Measurements from ENCODE around the gene TGIF2. TPM values are rescaled to one million over a fixed set of nuclear protein-coding genes. Genes with fewer than 3 reads are reported as not detected.

TGIF2 gene
- total and polyA plus RNA-seq, 9 of the 15 experiments (the other 6 are each of a cell fraction or from before 2014, with no cell fraction given) = 6.8 to 27.8 (median 15.7) TPM

DNA sequence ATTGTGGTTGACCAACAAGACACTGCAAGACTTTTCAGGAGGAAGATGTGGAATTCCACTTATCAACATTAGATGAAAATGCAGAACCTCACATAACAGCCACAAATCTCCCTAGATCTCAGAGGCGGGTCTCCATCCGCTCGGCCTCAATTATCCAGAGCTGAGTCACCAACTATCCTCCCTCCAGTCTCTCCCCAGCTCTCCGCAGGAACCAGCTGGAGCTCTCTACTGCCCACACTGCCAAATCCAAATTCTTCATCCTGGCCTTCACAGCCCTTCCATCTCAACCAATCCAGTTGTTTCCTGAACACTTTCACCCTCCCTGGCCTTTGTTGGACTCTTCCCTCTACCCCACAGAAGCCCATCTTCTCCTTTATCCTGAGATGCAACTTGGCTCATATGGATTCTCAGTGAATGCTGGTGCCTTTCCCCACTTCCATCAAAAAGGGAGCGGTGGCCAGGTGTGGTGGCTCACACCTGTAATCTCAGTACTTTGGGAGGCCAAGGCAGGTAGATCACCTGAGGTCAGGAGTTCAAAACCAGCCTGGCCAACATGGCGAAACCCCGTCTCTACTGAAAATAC lies 3.5 kb upstream of the TGIF2 start (continued):
- TF ChIP-seq, protein P1, sequence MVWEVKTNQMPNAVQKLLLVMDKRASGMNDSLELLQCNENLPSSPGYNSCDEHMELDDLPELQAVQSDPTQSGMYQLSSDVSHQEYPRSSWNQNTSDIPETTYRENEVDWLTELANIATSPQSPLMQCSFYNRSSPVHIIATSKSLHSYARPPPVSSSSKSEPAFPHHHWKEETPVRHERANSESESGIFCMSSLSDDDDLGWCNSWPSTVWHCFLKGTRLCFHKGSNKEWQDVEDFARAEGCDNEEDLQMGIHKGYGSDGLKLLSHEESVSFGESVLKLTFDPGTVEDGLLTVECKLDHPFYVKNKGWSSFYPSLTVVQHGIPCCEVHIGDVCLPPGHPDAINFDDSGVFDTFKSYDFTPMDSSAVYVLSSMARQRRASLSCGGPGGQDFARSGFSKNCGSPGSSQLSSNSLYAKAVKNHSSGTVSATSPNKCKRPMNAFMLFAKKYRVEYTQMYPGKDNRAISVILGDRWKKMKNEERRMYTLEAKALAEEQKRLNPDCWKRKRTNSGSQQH (CRISPR knock-in tag; IDR thresholded peaks at IDR 0.05) = no peak
- TF ChIP-seq TCF7 (IDR thresholded peaks at IDR 0.05; ENCODE audit: borderline replicate concordance) (no peak), ZNF695 (CRISPR knock-in tag; IDR thresholded peaks at IDR 0.05) (no peak), KAT8 (IDR thresholded peaks at IDR 0.05; ENCODE audit: low read depth) (no peak), ZKSCAN1 (IDR thresholded peaks at IDR 0.05; ENCODE audit: low read depth, low read length) (no peak), MEF2D (tag; conservative IDR thresholded peaks at IDR 0.05; ENCODE audit: low read depth) (no peak), HDAC1 (IDR thresholded peaks at IDR 0.05) (no peak), FIP1L1 (IDR thresholded peaks at IDR 0.05; ENCODE audit: low read depth, low read length, poor library complexity, severe bottlenecking) (no peak), SMARCA4 (IDR thresholded peaks at IDR 0.05) (peak; percentile 67), EZH2 (IDR thresholded peaks at IDR 0.05; ENCODE audit: borderline replicate concordance, low read depth, low read length) (no peak), MEF2A (IDR thresholded peaks at IDR 0.05; ENCODE audit: control insufficient read depth, low read depth, low read length) (no peak), ZNF143 (CRISPR knock-in tag; IDR thresholded peaks at IDR 0.05) (no peak), POLR2G (IDR thresholded peaks at IDR 0.05; ENCODE audit: low read depth, low read length) (no peak), ZNF584 (CRISPR knock-in tag; IDR thresholded peaks at IDR 0.05; ENCODE audit: low read depth) (no peak), CBFA2T3 (IDR thresholded peaks at IDR 0.05) (no peak), EP300 (IDR thresholded peaks at IDR 0.05; ENCODE audit: low read length) (no peak), ZNF253 (CRISPR knock-in tag; conservative IDR thresholded peaks at IDR 0.05) (no peak), ZNF431 (CRISPR knock-in tag; IDR thresholded peaks at IDR 0.05) (no peak)
- TF ChIP-seq, protein P2, sequence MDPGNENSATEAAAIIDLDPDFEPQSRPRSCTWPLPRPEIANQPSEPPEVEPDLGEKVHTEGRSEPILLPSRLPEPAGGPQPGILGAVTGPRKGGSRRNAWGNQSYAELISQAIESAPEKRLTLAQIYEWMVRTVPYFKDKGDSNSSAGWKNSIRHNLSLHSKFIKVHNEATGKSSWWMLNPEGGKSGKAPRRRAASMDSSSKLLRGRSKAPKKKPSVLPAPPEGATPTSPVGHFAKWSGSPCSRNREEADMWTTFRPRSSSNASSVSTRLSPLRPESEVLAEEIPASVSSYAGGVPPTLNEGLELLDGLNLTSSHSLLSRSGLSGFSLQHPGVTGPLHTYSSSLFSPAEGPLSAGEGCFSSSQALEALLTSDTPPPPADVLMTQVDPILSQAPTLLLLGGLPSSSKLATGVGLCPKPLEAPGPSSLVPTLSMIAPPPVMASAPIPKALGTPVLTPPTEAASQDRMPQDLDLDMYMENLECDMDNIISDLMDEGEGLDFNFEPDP (CRISPR knock-in tag; IDR thresholded peaks at IDR 0.05) = no peak
- TF ChIP-seq, protein P3, sequence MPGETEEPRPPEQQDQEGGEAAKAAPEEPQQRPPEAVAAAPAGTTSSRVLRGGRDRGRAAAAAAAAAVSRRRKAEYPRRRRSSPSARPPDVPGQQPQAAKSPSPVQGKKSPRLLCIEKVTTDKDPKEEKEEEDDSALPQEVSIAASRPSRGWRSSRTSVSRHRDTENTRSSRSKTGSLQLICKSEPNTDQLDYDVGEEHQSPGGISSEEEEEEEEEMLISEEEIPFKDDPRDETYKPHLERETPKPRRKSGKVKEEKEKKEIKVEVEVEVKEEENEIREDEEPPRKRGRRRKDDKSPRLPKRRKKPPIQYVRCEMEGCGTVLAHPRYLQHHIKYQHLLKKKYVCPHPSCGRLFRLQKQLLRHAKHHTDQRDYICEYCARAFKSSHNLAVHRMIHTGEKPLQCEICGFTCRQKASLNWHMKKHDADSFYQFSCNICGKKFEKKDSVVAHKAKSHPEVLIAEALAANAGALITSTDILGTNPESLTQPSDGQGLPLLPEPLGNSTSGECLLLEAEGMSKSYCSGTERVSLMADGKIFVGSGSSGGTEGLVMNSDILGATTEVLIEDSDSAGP (CRISPR knock-in tag; IDR thresholded peaks at IDR 0.05) = no peak
- TF ChIP-seq, protein P4, sequence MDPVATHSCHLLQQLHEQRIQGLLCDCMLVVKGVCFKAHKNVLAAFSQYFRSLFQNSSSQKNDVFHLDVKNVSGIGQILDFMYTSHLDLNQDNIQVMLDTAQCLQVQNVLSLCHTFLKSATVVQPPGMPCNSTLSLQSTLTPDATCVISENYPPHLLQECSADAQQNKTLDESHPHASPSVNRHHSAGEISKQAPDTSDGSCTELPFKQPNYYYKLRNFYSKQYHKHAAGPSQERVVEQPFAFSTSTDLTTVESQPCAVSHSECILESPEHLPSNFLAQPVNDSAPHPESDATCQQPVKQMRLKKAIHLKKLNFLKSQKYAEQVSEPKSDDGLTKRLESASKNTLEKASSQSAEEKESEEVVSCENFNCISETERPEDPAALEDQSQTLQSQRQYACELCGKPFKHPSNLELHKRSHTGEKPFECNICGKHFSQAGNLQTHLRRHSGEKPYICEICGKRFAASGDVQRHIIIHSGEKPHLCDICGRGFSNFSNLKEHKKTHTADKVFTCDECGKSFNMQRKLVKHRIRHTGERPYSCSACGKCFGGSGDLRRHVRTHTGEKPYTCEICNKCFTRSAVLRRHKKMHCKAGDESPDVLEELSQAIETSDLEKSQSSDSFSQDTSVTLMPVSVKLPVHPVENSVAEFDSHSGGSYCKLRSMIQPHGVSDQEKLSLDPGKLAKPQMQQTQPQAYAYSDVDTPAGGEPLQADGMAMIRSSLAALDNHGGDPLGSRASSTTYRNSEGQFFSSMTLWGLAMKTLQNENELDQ (CRISPR knock-in tag; IDR thresholded peaks at IDR 0.05; ENCODE audit: borderline replicate concordance) = no peak

Measured in K562 (cell line).